HG03469 (cell line): ENCODE measurements around the gene PLCB1.

Experiments
- ATAC-seq: cut with Tn5 transposase; IDR thresholded peaks from one replicate; pipeline ENCODE4 v1.9.1; 2021; ENCODE audit warnings: mild to moderate bottlenecking, moderate library complexity, moderate number of reproducible peaks; ENCODE audit not compliant: unreplicated experiment

Gene PLCB1

GRCh38 chr20:8242066-8242465 is 110.0 kb downstream of the PLCB1 start:
- ATAC-seq = no peak

- no peak for ATAC-seq
Observed at GRCh38 chr20:8242827-8243724, 111.0 kb downstream of the PLCB1 start.

- ATAC-seq = no peak
Observed at GRCh38 chr20:8244637-8245036, 112.6 kb downstream of the PLCB1 start.

GRCh38 chr20:8246153-8246552 is 114.1 kb downstream of the PLCB1 start:
- ATAC-seq = no peak

- ATAC-seq = no peak
Observed at GRCh38 chr20:8246716-8247115, 114.7 kb downstream of the PLCB1 start.

GRCh38 chr20:8248051-8248450 is 116.0 kb downstream of the PLCB1 start:
- ATAC-seq = no peak

GRCh38 chr20:8249634-8250033 is 117.6 kb downstream of the PLCB1 start:
- no peak for ATAC-seq

- no peak for ATAC-seq
Observed at GRCh38 chr20:8250539-8251200, 118.6 kb downstream of the PLCB1 start.

- no peak for ATAC-seq
Observed at GRCh38 chr20:8251201-8251575, 119.1 kb downstream of the PLCB1 start.

GRCh38 chr20:8254911-8255582 is 123.0 kb downstream of the PLCB1 start:
- no peak for ATAC-seq

GRCh38 chr20:8255945-8256632 is 124.0 kb downstream of the PLCB1 start:
- ATAC-seq = no peak

GRCh38 chr20:8260837-8261251 is 128.8 kb downstream of the PLCB1 start:
- no peak for ATAC-seq

GRCh38 chr20:8262721-8263120 is 130.7 kb downstream of the PLCB1 start:
- ATAC-seq = no peak

- no peak for ATAC-seq
Observed at GRCh38 chr20:8265588-8265987, 133.5 kb downstream of the PLCB1 start.

GRCh38 chr20:8267009-8267408 is 134.9 kb downstream of the PLCB1 start:
- ATAC-seq = no peak

- no peak for ATAC-seq
Observed at GRCh38 chr20:8271727-8272126, 139.7 kb downstream of the PLCB1 start.

- ATAC-seq = no peak
Observed at GRCh38 chr20:8272766-8273165, 140.7 kb downstream of the PLCB1 start.

- no peak for ATAC-seq
Observed at GRCh38 chr20:8284902-8285301, 152.8 kb downstream of the PLCB1 start.

- no peak for ATAC-seq
Observed at GRCh38 chr20:8287340-8287739, 155.3 kb downstream of the PLCB1 start.

GRCh38 chr20:8291200-8291599 is 159.1 kb downstream of the PLCB1 start:
- ATAC-seq = no peak

GRCh38 chr20:8291873-8292272 is 159.8 kb downstream of the PLCB1 start:
- ATAC-seq = no peak
